ENCODE results near the gene IER5. TPM values are rescaled to one million over a fixed set of nuclear protein-coding genes. Genes with fewer than 3 reads are reported as not detected.
A peak's percentile ranks its signal among the peaks of the same experiment; 100 is the strongest.

IER5 gene
- total RNA-seq (2021), result 14.2 to 18.2 TPM (median 14.3 TPM) in 3 replicates
- percentile 93 among the genes with signal in this experiment for Bru-seq, nascent RNA
- long read RNA-seq, experiment 1, full-length matches to known transcripts, result 25 of 26 reads
- long read RNA-seq, experiment 1, partial matches to known transcripts, result 0 of 26 reads
- long read RNA-seq, experiment 1, other reads (novel, unspliced or antisense), result 1 of 26 reads
- long read RNA-seq, experiment 2, full-length matches to known transcripts, result 18 of 18 reads
- long read RNA-seq, experiment 2, partial matches to known transcripts, result 0 of 18 reads
- long read RNA-seq, experiment 2, other reads (novel, unspliced or antisense), result 0 of 18 reads
- long read RNA-seq, experiment 3, result 0 reads

GRCh38 chr1:181088079-181089016 lies at the start of gene IER5:
Gene IER5, plus strand, starts transcription at chr1:181088700. Its CDS starts 203 bp downstream, at chr1:181088903.
- H3K4me3 Mint-ChIP-seq, result peak within 1 kb of the TSS; percentile 94
- peaks cover 37% of the 10 kb centered on the region for H3K4me1 Mint-ChIP-seq
- H3K27ac Mint-ChIP-seq, result peak within 1 kb of the TSS; percentile 92
- H3K9me3 Mint-ChIP-seq, result no peaks in the 10 kb centered on the region
- 0 out of 2 replicates have a peak, but pooled peaks cover 7% of the 10 kb centered on the region for H3K36me3 Mint-ChIP-seq
- POLR2A ChIA-PET, result interaction anchor here (0.7 to 2.2 kb wide), 7 partner anchors 11 to 415 kb away, joined by 3 to 12 read pairs (median 7); no protein-coding TSS in a partner anchor
- peak; percentile 87 for ATAC-seq
- CTCF ChIA-PET, result interaction anchor here (1.1 to 2.9 kb wide), 3 partner anchors 40 to 66 kb away, joined by 3 to 9 read pairs (median 7); no protein-coding TSS in a partner anchor
- peaks cover 35% of the 10 kb centered on the region for H3K27me3 Mint-ChIP-seq (ENCODE audit: low read depth)
- DNase-seq (ENCODE audit: low spot score), result peak; percentile 91
- TF ChIP-seq GRHL2 (CRISPR knock-in tag; IDR thresholded peaks at IDR 0.05; ENCODE audit: insufficient replicate concordance, severe bottlenecking), result no peak
- 0 out of 2 replicates have a peak, but pooled peaks have one; percentile 62 for TF ChIP-seq FOXP4 (CRISPR knock-in tag; IDR thresholded peaks at IDR 0.05)
- 0 out of 2 replicates have a peak, but pooled peaks have one; percentile 22 for TF ChIP-seq ESRRA (CRISPR knock-in tag; IDR thresholded peaks at IDR 0.05; ENCODE audit: borderline replicate concordance)
- no peak for TF ChIP-seq IRF2 (CRISPR knock-in tag; IDR thresholded peaks at IDR 0.05; ENCODE audit: borderline replicate concordance, low read depth)
- no peak for TF ChIP-seq NFATC4 (CRISPR knock-in tag; IDR thresholded peaks at IDR 0.05)
- no peak for TF ChIP-seq CTCF (IDR thresholded peaks at IDR 0.05)
- 0 out of 2 replicates have a peak, but pooled peaks have one; percentile 39 for TF ChIP-seq HMGXB4 (CRISPR knock-in tag; IDR thresholded peaks at IDR 0.05)
- 0 out of 2 replicates have a peak, but pooled peaks have one; percentile 32 for TF ChIP-seq ELF4 (CRISPR knock-in tag; IDR thresholded peaks at IDR 0.05; ENCODE audit: low read depth)
- no peak for TF ChIP-seq ERG (CRISPR knock-in tag; IDR thresholded peaks at IDR 0.05)
- TF ChIP-seq ZNF232 (CRISPR knock-in tag; IDR thresholded peaks at IDR 0.05), result peak; percentile 80; the same call in 1 of the 2 replicates
- TF ChIP-seq ZNF512 (CRISPR knock-in tag; IDR thresholded peaks at IDR 0.05; ENCODE audit: borderline replicate concordance), result no peak
- no peak for TF ChIP-seq KAT7 (CRISPR knock-in tag; IDR thresholded peaks at IDR 0.05; ENCODE audit: borderline replicate concordance)
- TF ChIP-seq ZNF425 (CRISPR knock-in tag; conservative IDR thresholded peaks at IDR 0.05), result no peak
- peak; percentile 79; the same call in 1 of the 2 replicates for TF ChIP-seq CREB1 (CRISPR knock-in tag; IDR thresholded peaks at IDR 0.05)
- peak; percentile 94 for TF ChIP-seq ETV6 (CRISPR knock-in tag; IDR thresholded peaks at IDR 0.05)
- no peak for TF ChIP-seq NR1H2 (CRISPR knock-in tag; IDR thresholded peaks at IDR 0.05)
- TF ChIP-seq CBFB (CRISPR knock-in tag; IDR thresholded peaks at IDR 0.05; ENCODE audit: low read depth), result no peak
- no peak for TF ChIP-seq TP53 (CRISPR knock-in tag; IDR thresholded peaks at IDR 0.05)
- no peak for TF ChIP-seq E2F4 (CRISPR knock-in tag; IDR thresholded peaks at IDR 0.05; ENCODE audit: borderline replicate concordance, low read depth)
- TF ChIP-seq ZNF423 (CRISPR knock-in tag; IDR thresholded peaks at IDR 0.05), result no peak
- no peak for TF ChIP-seq ZNF396 (CRISPR knock-in tag; IDR thresholded peaks at IDR 0.05; ENCODE audit: borderline replicate concordance)
